Measurements from ENCODE around the gene CIC.
"Not testable (repeated sequence)": the region's sequence is repeated elsewhere in the genome, so short reads cannot be mapped to it uniquely, and the experiment has no call there.

The CIC gene

GRCh38 chr19:42249149-42249750 is 19.8 kb upstream of the CIC start:
- H3K4me1 Mint-ChIP-seq (ENCODE audit: low read depth) = peaks cover 32% of the 10 kb centered on the region
- peaks cover 2% of the 10 kb centered on the region for H3K36me3 Mint-ChIP-seq (ENCODE audit: low read depth)
- H3K27me3 Mint-ChIP-seq (ENCODE audit: low read depth) = no peaks in the 10 kb centered on the region
- no peak overlapping the region for H3K4me3 Mint-ChIP-seq
- H3K27ac Mint-ChIP-seq = no peak overlapping the region
- H3K9me3 Mint-ChIP-seq = no peaks in the 10 kb centered on the region

DNA sequence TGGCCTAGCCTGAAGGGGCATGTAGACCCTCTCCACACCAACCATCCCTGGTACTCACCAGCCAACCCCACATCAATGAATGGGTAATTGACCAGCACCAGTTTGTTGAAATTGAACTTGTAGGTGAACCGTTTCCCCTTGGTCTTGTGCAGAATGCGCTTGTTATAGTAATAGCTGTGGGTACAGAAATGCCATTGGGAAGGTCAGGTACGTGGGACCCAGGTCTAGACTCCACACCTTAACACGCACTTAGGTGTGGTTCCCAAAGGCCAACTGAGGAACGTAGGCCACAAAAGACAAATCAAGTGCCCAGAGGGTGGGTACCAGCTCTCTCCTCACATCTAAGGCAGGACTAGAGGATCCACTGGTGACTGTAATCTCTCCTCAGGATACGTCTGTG is 19.3 kb upstream of the CIC start:
- H3K27me3 Mint-ChIP-seq (ENCODE audit: low read depth) = no peaks in the 10 kb centered on the region
- H3K36me3 Mint-ChIP-seq (ENCODE audit: low read depth) = peaks cover 2% of the 10 kb centered on the region
- H3K9me3 Mint-ChIP-seq = no peaks in the 10 kb centered on the region
- no peak overlapping the region for H3K4me3 Mint-ChIP-seq
- peaks cover 28% of the 10 kb centered on the region for H3K4me1 Mint-ChIP-seq (ENCODE audit: low read depth)
- H3K27ac Mint-ChIP-seq = no peak overlapping the region

DNA sequence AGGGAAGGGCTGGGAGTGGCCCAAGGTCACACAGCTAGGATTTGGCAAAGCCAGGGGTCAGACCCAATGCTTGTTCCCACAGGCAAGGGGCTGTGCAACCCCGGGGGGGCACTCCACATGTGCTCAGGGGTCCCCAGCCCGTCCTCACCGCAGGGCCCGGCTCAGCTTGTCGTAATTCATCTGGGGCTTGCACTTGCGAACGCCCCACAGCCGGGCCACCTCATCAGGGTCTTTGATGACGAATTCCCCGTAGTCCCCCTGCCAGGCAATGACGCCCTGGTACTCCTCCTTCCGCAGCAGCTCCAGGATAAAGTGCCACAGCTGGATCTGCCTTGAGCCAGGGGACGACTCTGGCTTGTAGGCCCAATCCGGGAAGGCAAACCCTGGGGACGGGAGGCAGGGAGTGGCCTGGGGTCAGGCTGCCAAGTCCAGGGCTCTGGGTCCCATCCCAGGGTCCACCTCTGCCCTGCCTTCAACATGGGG is 18.8 kb upstream of the CIC start:
- H3K27ac Mint-ChIP-seq = peak overlapping the region; percentile 31
- H3K9me3 Mint-ChIP-seq = no peaks in the 10 kb centered on the region
- H3K4me1 Mint-ChIP-seq (ENCODE audit: low read depth) = peaks cover 24% of the 10 kb centered on the region
- H3K27me3 Mint-ChIP-seq (ENCODE audit: low read depth) = no peaks in the 10 kb centered on the region
- no peak overlapping the region for H3K4me3 Mint-ChIP-seq
- H3K36me3 Mint-ChIP-seq (ENCODE audit: low read depth) = peaks cover 2% of the 10 kb centered on the region

DNA sequence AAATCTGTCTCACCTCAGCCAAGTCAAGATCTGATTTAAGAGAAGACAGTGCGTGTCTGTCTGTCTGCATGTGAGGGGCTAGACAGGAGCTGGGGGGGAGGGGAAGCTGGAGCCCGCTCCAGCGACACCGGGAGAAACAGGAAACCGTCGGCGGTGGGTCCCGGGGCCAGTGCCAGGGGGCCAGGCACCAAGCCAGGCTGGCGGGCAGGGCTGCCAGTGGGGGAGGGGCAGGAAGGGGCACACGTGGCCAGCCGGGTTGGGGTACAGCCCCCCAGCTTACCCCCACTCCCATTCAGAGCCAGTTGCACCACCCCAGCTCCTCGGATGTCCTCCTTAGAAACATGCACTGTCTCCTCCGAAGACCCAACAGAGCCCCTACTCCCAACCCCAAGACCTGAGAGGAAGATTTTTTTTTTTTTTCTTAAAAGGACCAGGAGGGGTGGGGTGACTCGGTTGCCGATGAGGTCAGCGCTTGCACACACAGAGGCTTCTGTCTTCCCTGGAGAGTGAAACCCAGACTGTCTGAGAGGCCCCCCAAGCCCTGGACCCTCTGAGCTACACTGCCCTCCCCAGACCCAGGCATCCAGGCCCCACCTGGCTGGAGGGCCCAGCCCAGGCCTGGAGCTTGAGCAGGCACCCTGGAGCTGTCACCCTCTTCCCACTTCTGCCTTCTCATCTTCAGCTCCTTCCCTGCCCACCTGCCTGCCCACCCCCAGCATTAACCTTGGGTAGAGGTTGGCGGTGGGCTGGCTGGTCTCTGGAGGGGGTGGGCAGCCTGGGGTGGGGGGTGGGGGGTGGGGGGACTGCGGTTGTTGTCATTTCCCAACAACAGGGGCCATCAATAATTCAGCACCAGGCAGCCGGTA is 18.2 kb upstream of the CIC start:
- Mint-ChIP-seq H3K27me3 (ENCODE audit: low read depth) (peaks cover 2% of the 10 kb centered on the region), H3K9me3 (no peaks in the 10 kb centered on the region), H3K4me1 (ENCODE audit: low read depth) (peaks cover 24% of the 10 kb centered on the region), H3K4me3 (peak overlapping the region; percentile 21), H3K36me3 (ENCODE audit: low read depth) (peaks cover 2% of the 10 kb centered on the region), H3K27ac (peak overlapping the region; percentile 36)

DNA sequence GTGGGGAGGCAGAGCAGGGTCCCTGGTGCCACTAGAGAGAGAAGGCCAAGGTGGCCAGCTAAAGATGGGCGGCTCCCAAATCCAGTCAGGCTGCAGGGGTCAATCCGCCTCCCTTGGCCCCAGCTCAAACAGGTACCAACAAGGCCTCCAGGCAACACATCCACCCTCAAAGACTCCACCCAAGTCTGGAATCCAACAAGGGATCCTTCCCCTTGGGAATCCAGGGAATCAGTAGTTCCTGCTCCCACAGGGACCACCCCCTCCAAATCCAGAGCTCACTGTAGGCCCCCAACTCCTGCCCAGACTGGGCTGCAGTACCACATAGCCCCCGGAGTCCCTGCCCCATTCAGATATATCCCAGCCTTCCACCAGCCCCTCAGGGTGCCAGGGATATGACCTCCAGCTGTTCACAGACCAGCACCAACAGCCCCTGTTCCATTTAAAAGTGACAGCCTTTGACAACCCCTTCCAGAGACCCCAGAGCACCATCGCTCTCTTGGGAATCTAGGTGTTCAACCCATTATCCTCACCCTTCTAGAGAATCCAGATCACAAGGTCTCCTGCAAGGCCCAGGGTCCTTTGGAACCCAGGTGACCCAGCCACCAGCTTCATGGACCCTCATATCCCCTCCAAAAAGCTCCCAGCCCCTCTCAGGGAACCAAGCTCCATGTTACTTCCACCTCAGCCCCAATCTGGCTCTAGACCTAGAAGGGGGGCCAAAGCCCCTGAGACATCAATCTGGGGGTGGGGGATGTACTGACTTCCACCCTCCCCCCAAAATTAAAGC is 17.3 kb upstream of the CIC start:
- H3K9me3 Mint-ChIP-seq = no peaks in the 10 kb centered on the region
- peaks cover 22% of the 10 kb centered on the region for H3K4me1 Mint-ChIP-seq (ENCODE audit: low read depth)
- peaks cover 2% of the 10 kb centered on the region for H3K36me3 Mint-ChIP-seq (ENCODE audit: low read depth)
- peak overlapping the region; percentile 65 for H3K27ac Mint-ChIP-seq
- peaks cover 8% of the 10 kb centered on the region for H3K27me3 Mint-ChIP-seq (ENCODE audit: low read depth)
- peak overlapping the region; percentile 91 for H3K4me3 Mint-ChIP-seq

DNA sequence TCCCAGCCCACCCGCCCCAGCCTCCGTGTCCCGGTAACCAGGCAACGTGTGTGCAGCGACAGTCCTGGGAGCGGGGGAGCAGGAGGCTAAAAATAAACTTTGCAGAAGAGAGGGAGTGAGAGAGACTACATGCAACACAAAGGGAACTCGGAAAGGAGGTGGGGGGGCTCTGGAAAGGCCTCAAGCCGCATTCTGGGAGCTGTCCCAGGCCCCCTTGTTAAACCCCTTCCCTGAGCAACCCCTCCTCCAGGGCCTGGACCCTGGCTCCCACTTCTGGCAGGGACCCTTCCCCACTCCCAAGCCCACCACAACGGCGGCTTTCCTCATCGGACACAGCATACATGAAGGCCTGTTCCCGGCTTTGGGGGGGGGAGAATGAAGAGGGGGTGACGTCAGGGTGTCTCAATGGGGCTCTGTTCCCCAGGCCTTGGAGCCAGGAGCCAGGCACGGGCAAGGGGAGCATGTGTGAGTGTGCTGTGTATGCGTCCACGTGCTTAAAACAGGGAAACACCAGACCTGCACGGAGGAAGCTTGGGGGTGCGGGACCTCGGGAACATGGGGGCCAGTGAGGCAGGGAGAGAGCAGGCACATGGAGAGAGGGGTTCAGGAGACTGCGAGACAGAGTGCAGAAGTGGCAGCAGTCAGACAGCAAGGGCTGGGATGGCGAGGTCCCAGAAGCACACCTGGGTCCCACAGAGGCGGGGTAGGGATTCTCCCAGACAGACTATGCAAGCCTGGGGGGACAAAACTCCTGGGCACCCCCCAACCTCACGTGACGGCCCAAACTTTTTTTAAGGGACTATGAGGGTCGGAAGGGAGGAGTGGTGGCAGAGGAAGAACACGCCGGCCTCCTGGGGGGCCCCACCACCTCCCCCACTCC is 16.4 kb upstream of the CIC start:
- peak overlapping the region; percentile 91 for H3K4me3 Mint-ChIP-seq
- peaks cover 2% of the 10 kb centered on the region for H3K36me3 Mint-ChIP-seq (ENCODE audit: low read depth)
- H3K27me3 Mint-ChIP-seq (ENCODE audit: low read depth) = peaks cover 10% of the 10 kb centered on the region
- peaks cover 20% of the 10 kb centered on the region for H3K4me1 Mint-ChIP-seq (ENCODE audit: low read depth)
- H3K9me3 Mint-ChIP-seq = no peaks in the 10 kb centered on the region
- H3K27ac Mint-ChIP-seq = peak overlapping the region; percentile 85

DNA sequence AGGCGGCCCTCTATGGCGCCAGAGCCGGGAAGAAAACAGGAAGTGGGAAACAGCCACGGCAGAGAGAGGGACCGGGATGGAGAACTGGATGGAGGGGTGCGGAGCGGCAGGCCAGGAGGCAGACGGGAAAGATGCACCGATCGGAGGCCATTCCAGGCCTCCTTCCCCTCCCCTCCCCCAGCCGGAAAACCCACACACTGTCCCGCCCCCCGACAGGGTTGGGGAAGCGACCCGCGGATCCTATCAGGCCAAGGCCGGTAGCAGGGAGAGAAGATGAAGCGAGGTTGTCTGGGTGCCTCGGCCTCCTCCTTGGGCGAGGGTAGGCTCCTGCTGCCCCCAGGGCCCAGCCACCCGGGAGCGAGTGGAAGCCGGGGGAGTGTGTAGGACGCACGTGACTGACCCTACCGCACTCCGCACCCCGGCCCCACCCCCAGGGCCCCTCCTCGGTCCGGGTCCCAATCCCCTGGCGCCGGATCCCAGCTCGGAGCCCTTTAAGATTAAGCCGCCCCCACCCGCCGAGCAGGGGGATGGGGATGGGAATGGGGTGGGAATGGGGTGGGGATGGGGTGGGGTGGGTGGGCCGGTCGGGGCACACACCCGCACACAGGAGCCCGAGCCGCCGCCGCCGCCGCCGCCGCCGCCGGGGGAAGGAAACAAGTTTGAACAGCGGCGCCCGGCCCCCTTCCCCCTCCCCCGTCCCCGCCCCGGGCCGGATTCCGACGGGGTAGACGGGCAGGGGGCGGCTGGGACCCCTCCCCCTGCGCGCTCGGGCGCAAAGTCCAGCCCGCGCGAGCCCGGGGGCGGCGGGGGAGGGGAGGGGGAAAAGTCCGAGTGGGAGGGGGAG is 15.6 kb upstream of the CIC start:
- peak overlapping the region; percentile 85 for H3K27ac Mint-ChIP-seq
- peak overlapping the region; percentile 91 for H3K4me3 Mint-ChIP-seq
- peaks cover 20% of the 10 kb centered on the region for H3K4me1 Mint-ChIP-seq (ENCODE audit: low read depth)
- H3K9me3 Mint-ChIP-seq = no peaks in the 10 kb centered on the region
- H3K27me3 Mint-ChIP-seq (ENCODE audit: low read depth) = peaks cover 10% of the 10 kb centered on the region
- peaks cover 2% of the 10 kb centered on the region for H3K36me3 Mint-ChIP-seq (ENCODE audit: low read depth)

DNA sequence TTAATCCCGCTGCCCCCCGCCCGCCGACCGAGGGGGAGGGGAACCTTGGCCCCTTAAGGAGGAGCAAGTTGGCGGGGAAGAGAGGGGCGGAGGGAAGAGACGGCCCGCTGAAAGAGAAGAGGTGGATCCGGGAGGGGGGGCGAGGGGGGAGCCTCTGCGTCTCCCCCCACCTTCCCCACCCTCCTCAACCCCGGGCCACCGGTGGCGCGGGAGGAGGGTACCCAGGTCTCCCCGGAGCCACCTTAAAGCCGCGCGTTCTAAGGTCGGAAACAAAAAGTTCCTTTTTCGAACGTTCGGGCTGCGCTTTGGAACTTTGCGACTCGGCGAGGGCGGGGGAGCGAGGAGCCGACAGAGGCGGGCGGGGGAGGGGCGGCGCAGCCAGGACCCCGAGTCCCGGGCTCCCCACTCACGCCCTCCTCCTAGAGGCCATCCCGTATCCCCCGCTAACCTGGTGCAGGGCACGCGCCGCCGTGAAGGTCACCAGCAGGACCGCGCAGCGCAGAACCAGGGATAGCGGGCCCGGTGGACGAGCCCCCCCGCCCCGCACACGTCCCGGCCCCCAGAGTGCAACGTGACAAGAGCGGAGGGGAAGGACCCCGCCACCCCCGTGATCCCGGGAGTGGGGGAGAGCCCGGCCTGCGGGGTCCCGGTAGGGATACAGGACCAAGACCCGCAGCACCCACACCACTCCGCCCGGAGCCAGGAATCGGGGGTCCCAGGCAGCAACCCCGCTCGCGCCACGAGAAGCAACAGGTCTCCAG is 14.8 kb upstream of the CIC start:
- Mint-ChIP-seq H3K36me3 (ENCODE audit: low read depth) (peaks cover 2% of the 10 kb centered on the region), H3K27me3 (ENCODE audit: low read depth) (peaks cover 10% of the 10 kb centered on the region), H3K4me3 (peak overlapping the region; percentile 74), H3K9me3 (no peaks in the 10 kb centered on the region), H3K27ac (peak overlapping the region; percentile 67), H3K4me1 (ENCODE audit: low read depth) (peaks cover 20% of the 10 kb centered on the region)

DNA sequence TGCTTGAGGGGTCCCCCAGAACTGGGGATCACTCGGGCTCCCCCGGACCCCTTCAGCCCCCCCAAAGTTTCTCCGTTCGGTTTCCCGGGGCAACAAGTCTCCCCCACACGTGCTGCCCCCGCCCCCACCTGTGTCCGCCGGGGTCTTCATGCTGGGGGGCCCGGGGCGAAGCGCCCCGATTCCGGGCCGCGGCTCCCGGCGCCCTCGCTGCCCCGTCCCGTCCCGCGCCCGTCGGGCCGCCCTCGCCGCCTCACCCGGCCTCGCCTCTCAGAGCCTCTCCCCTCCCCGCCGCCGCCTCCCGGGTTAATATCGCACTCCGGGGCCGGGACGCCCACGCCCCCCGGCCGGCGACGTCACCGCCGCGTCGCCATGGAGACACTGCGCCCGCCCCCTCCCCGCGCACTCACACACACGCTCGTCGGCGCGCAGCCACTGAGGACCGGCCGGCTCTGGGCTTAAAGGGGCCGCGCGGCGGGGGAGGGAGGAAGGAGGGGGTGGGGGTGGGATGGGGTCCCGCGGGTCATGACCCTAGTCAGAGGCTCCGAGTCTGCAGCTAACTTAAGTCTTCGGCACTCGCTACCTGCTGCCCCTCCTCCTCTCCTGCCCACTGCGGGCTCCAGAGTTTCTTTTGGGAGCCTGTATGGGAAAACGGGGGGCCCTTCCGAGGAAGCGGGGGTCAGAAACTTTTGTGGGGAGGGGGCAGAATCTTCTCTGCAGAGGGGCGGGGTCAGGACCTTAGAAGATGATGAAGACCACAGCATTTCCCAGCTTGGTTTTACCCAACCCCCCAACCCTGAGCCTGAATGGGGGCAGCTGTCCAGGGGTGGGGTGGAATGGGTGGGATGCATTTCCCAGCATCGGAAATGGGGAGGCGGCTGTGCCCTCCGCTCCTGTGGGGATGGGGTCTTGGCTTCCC is 13.9 kb upstream of the CIC start, which contains the start of gene ERF:
TSS of gene ERF (minus strand) at position 279 of the 916 bp plus-strand sequence. CDS start at position 150, 129 bp downstream.
- Mint-ChIP-seq H3K27ac (peak within 1 kb of the TSS; percentile 67), H3K27me3 (ENCODE audit: low read depth) (peaks cover 10% of the 10 kb centered on the region), H3K36me3 (ENCODE audit: low read depth) (peaks cover 2% of the 10 kb centered on the region), H3K4me3 (peak within 1 kb of the TSS; percentile 74), H3K4me1 (ENCODE audit: low read depth) (peaks cover 20% of the 10 kb centered on the region), H3K9me3 (no peaks in the 10 kb centered on the region)

- H3K27me3 Mint-ChIP-seq (ENCODE audit: low read depth) = peaks cover 10% of the 10 kb centered on the region
- peaks cover 2% of the 10 kb centered on the region for H3K36me3 Mint-ChIP-seq (ENCODE audit: low read depth)
- H3K4me3 Mint-ChIP-seq = peak overlapping the region; percentile 63
- H3K27ac Mint-ChIP-seq = no peak overlapping the region
- peaks cover 18% of the 10 kb centered on the region for H3K4me1 Mint-ChIP-seq (ENCODE audit: low read depth)
- H3K9me3 Mint-ChIP-seq = no peaks in the 10 kb centered on the region
These were observed 13.0 kb upstream of the CIC start for GRCh38 chr19:42255766-42256745.

DNA sequence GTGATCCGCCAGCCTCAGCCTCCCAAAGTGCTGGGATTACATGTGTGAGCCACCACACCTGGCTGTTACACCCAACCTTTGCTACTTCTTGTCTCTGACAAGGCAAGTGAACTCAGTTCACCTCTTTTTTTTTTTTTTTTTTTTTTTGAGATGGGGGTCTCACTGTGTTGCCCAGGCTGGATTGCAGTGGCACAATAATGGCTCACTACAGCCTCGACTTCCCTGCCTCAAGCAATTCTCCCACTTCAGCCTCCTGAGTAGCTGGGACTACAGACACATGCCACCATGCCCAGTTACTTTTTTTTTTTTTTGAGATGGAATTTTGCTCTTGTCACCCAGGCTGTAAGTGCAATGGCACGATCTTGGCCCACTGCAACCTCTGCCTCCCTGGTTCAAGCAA is 11.2 kb upstream of the CIC start:
- not testable (repeated sequence) for H3K4me1 Mint-ChIP-seq (ENCODE audit: low read depth); H3K36me3 Mint-ChIP-seq (ENCODE audit: low read depth); H3K9me3 Mint-ChIP-seq; H3K27ac Mint-ChIP-seq; H3K4me3 Mint-ChIP-seq
- peaks cover 22% of the 10 kb centered on the region for H3K27me3 Mint-ChIP-seq (ENCODE audit: low read depth)

All from T-helper 1 cell treated with Interleukin-12 subunit alpha and Interleukin-12 subunit beta and Interleukin-4 antibody, amounts not matched to agents 30 μg/mL and 1 μg/mL, for 36 hours (primary cell).